Type B pancreatic cell (in vitro differentiated cells): ENCODE data around the gene CRIP1. TPM values are rescaled to one million over a fixed set of nuclear protein-coding genes. Genes with fewer than 3 reads are reported as not detected.

Experiments
- DNase-seq: peaks from one replicate; pipeline ENCODE4 v3.0.0; 2021; ENCODE audit warnings: mixed read lengths; ENCODE audit not compliant: unreplicated experiment; ENCODE audit errors: extremely low spot score
- H3K27ac Mint-ChIP-seq: 2 replicates; pipeline ENCODE4 v1.8.0; 2021; ENCODE audit warnings: mild to moderate bottlenecking, mixed read lengths
- H3K27me3 Mint-ChIP-seq: 2 replicates; pipeline ENCODE4 v1.8.0; 2021; ENCODE audit warnings: mixed read lengths
- H3K36me3 Mint-ChIP-seq: 2 replicates; pipeline ENCODE4 v1.8.0; 2021; ENCODE audit warnings: mixed read lengths
- H3K4me1 Mint-ChIP-seq: one replicate; pipeline ENCODE4 v1.8.0; 2021; ENCODE audit warnings: mixed read lengths; ENCODE audit not compliant: unreplicated experiment
- H3K4me3 Mint-ChIP-seq: 2 replicates; pipeline ENCODE4 v1.8.0; 2021; ENCODE audit warnings: mild to moderate bottlenecking, mixed read lengths
- H3K9me3 Mint-ChIP-seq: 2 replicates; pipeline ENCODE4 v1.8.0; 2021; ENCODE audit warnings: mixed read lengths
- total RNA-seq: library from RNA; stranded (reverse); gene quantifications from 2 replicates; pipeline ENCODE4 v1.2.1, GENCODE V29; 2021; ENCODE audit warnings: low replicate concordance
- TF ChIP-seq, protein P1 (sequence below): fragments of 200-600 bp; sonication (generic); conservative IDR thresholded peaks from 2 replicates; pipeline ENCODE4 v1.5.0; 2021; ENCODE audit warnings: antibody characterized with exemption, mild to moderate bottlenecking

Gene CRIP1
- total RNA-seq, 1 donor from 2014 or later, result 15.4 TPM

GRCh38 chr14:105476097-105476830 lies 10.4 kb upstream of the CRIP1 start:
- Mint-ChIP-seq H3K27me3 (peaks cover 22% of the 10 kb centered on the region), H3K27ac (no peak overlapping the region), H3K4me3 (peak overlapping the region; percentile 64), H3K4me1 (peaks cover 4% of the 10 kb centered on the region), H3K36me3 (no peaks in the 10 kb centered on the region), H3K9me3 (no peaks in the 10 kb centered on the region)
- no peak for DNase-seq
- TF ChIP-seq, protein P1, sequence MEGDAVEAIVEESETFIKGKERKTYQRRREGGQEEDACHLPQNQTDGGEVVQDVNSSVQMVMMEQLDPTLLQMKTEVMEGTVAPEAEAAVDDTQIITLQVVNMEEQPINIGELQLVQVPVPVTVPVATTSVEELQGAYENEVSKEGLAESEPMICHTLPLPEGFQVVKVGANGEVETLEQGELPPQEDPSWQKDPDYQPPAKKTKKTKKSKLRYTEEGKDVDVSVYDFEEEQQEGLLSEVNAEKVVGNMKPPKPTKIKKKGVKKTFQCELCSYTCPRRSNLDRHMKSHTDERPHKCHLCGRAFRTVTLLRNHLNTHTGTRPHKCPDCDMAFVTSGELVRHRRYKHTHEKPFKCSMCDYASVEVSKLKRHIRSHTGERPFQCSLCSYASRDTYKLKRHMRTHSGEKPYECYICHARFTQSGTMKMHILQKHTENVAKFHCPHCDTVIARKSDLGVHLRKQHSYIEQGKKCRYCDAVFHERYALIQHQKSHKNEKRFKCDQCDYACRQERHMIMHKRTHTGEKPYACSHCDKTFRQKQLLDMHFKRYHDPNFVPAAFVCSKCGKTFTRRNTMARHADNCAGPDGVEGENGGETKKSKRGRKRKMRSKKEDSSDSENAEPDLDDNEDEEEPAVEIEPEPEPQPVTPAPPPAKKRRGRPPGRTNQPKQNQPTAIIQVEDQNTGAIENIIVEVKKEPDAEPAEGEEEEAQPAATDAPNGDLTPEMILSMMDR, result no peak

DNA sequence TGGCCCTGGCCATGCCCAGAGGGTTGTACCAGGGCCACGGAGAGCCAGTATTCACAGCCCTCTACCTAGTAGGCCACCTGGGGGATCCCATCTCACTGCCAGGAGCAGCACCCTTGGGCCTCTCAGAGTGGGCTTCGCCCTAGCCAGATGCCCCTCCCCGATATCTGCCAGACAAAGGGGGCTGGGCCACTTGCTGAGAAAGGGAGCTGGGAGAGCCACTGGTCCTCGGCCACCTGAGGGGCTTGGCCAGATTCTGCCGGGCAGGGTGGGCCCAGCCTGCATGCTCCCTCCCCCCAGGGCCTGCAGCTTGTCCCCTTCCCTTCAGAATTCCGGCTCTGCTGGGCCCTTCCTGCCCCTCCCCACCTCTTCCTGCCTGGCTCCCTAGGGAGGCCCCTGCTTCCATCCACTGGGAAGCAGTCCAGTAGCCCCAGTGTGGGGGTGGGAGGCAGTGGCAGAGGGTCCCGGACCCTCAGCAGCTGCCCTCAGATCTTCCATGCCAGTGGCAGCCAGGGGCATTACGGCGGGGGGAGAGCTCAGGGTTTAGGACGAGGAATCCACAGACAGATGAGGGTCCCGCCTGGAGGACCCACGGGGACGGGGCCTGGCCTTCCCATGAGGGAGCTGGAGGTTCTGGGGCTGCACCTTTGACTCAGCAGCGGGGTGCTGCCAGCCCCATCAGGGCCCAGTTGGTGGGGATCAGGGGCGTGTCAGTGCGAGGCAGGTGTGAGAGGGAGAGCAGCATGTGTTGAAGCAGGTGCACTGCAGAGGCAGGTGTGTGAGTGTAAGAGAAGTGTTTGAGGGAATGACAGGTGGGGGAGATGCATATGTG lies 9.6 kb upstream of the CRIP1 start:
- Mint-ChIP-seq H3K4me1 (peaks cover 8% of the 10 kb centered on the region), H3K4me3 (peak overlapping the region; percentile 52), H3K27ac (peak overlapping the region; percentile 64), H3K27me3 (peaks cover 26% of the 10 kb centered on the region), H3K36me3 (no peaks in the 10 kb centered on the region), H3K9me3 (no peaks in the 10 kb centered on the region)
- no peak for DNase-seq
- TF ChIP-seq, protein P1, result no peak

DNA sequence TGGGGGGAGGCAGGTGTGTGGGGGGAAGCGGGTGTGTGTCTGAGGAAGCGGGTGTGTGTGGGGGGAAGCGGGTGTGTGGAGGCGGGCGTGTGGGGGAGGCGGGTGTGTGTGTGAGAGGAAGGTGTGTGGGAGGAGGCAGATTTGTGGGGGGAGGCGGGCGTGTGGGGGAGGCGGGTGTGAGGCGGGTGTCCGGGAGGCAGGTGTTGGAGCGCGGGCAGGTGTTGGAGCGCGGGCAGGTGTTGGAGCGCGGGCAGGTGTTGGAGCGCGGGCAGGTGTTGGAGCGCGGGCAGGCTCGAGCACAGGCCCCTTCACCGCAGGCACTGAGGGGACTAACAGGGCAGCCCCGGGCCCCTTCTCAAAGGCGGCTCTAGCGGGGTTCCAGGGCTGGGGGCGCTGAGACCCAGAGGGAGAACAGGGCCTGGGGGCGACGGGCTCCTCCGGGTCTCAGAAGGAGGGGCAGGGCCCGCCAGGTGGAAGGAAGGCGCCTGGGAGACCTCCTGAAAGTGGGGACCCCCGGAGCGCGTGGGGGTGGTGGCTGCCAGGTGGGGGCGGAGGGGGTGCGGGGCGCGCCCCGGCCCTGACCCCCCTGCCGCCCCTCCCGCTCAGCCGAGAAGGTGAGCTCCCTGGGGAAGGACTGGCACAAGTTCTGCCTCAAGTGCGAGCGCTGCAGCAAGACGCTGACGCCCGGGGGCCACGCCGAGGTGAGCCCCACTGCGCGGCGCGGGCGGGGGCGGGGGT lies 8.9 kb upstream of the CRIP1 start:
- Mint-ChIP-seq H3K36me3 (no peaks in the 10 kb centered on the region), H3K9me3 (no peaks in the 10 kb centered on the region), H3K27ac (peak overlapping the region; percentile 64), H3K4me3 (peak overlapping the region; percentile 49), H3K27me3 (peaks cover 29% of the 10 kb centered on the region), H3K4me1 (peaks cover 12% of the 10 kb centered on the region)
- DNase-seq, result no peak
- TF ChIP-seq, protein P1, result no peak

DNA sequence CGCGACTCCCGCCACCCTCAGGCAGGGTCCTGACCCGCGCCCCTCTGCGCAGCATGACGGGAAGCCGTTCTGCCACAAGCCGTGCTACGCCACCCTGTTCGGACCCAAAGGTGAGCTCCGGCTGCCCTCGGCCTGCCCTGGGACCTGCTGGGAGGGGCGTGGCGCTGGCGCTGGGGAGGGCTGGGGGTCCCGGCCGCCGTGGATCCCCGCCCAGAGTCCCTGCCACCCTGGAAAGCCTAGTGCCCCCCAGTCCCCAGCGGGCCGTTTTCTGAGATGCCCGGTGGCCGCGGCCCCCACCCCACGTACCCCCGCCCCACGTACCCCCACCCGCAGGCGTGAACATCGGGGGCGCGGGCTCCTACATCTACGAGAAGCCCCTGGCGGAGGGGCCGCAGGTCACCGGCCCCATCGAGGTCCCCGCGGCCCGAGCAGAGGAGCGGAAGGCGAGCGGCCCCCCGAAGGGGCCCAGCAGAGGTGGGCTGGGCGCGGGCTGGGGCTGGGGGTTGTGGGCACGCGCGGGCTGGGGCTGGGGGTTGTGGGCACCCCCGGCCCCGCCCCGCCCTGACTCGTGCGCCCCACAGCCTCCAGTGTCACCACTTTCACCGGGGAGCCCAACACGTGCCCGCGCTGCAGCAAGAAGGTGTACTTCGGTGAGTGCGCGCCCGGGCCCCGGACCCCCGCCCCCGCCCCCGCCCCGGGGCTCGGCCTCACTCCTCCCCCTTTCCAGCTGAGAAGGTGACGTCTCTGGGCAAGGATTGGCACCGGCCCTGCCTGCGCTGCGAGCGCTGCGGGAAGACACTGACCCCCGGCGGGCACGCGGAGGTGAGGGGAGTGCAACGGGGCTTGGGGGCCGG lies 8.1 kb upstream of the CRIP1 start:
- Mint-ChIP-seq H3K4me3 (no peak overlapping the region), H3K4me1 (peaks cover 12% of the 10 kb centered on the region), H3K27ac (no peak overlapping the region), H3K9me3 (no peaks in the 10 kb centered on the region), H3K36me3 (no peaks in the 10 kb centered on the region), H3K27me3 (peaks cover 29% of the 10 kb centered on the region)
- TF ChIP-seq, protein P1, result no peak
- no peak for DNase-seq
